ENCODE results near the gene SDCCAG8. TPM values are rescaled to one million over a fixed set of nuclear protein-coding genes. Genes with fewer than 3 reads are reported as not detected.
A peak's percentile ranks its signal among the peaks of the same experiment; 100 is the strongest.

SDCCAG8 gene
- total RNA-seq, 1 donor from 2014 or later: 41.2 TPM

- TF ChIP-seq CTCF (IDR thresholded peaks at IDR 0.05): no peak
- ChIA-PET POLR2A (no interaction called here), CTCF (no interaction called here)
- ATAC-seq (ENCODE audit: low read depth) (no peak), DNase-seq (no peak)
- H3K36me3 Mint-ChIP-seq (ENCODE audit: low read depth): peaks cover 20% of the 10 kb centered on the region
- intact Hi-C loops (cut with micrococcal nuclease): no loop called here
- no peaks in the 10 kb centered on the region for H3K27me3 Mint-ChIP-seq
- H3K4me1 Mint-ChIP-seq: peaks cover 51% of the 10 kb centered on the region
- no peak overlapping the region for H3K27ac Mint-ChIP-seq
- H3K4me3 Mint-ChIP-seq: no peak overlapping the region
- H3K9me3 Mint-ChIP-seq: no peaks in the 10 kb centered on the region
Measured at GRCh38 chr1:243510928-243511327, 255.1 kb downstream of the SDCCAG8 start.

- ChIA-PET CTCF (no interaction called here), POLR2A (no interaction called here)
- ATAC-seq (ENCODE audit: low read depth) (no peak), DNase-seq (no peak)
- intact Hi-C loops (cut with micrococcal nuclease): no loop called here
- H3K27me3 Mint-ChIP-seq: no peaks in the 10 kb centered on the region
- H3K4me3 Mint-ChIP-seq: no peak overlapping the region
- H3K9me3 Mint-ChIP-seq: peaks cover 4% of the 10 kb centered on the region
- no peak for TF ChIP-seq CTCF (IDR thresholded peaks at IDR 0.05)
- peaks cover 32% of the 10 kb centered on the region for H3K36me3 Mint-ChIP-seq (ENCODE audit: low read depth)
- H3K4me1 Mint-ChIP-seq: peaks cover 21% of the 10 kb centered on the region
- no peak overlapping the region for H3K27ac Mint-ChIP-seq
Measured at GRCh38 chr1:243513726-243514491, 258.1 kb downstream of the SDCCAG8 start.

GRCh38 chr1:243514927-243515326 is 259.1 kb downstream of the SDCCAG8 start:
- DNase-seq (no peak), ATAC-seq (ENCODE audit: low read depth) (no peak)
- intact Hi-C loops (cut with micrococcal nuclease): no loop called here
- Mint-ChIP-seq H3K4me3 (no peak overlapping the region), H3K27me3 (no peaks in the 10 kb centered on the region), H3K4me1 (peaks cover 14% of the 10 kb centered on the region), H3K27ac (peak overlapping the region; percentile 12), H3K9me3 (peaks cover 4% of the 10 kb centered on the region), H3K36me3 (ENCODE audit: low read depth) (peaks cover 32% of the 10 kb centered on the region)
- TF ChIP-seq CTCF (IDR thresholded peaks at IDR 0.05): no peak
- ChIA-PET CTCF (no interaction called here), POLR2A (no interaction called here)

GRCh38 chr1:243520831-243521230 is 265.0 kb downstream of the SDCCAG8 start:
- intact Hi-C loops (cut with micrococcal nuclease): no loop called here

GRCh38 chr1:243523766-243524165 is 267.9 kb downstream of the SDCCAG8 start:
- intact Hi-C loops (cut with micrococcal nuclease): no loop called here
- TF ChIP-seq CTCF (IDR thresholded peaks at IDR 0.05): no peak
- Mint-ChIP-seq H3K4me3 (no peak overlapping the region), H3K4me1 (no peaks in the 10 kb centered on the region), H3K27ac (no peak overlapping the region), H3K36me3 (ENCODE audit: low read depth) (peaks cover 9% of the 10 kb centered on the region), H3K9me3 (peaks cover 5% of the 10 kb centered on the region), H3K27me3 (no peaks in the 10 kb centered on the region)
- ATAC-seq (ENCODE audit: low read depth) (no peak), DNase-seq (no peak)
- CTCF ChIA-PET: no interaction called here
- POLR2A ChIA-PET: no interaction called here

More at GRCh38 chr1:243520831-243521230, 265.0 kb downstream of the SDCCAG8 start:
- peaks cover 20% of the 10 kb centered on the region for H3K36me3 Mint-ChIP-seq (ENCODE audit: low read depth)
- CTCF ChIA-PET: no interaction called here
- DNase-seq: no peak
- ATAC-seq (ENCODE audit: low read depth): no peak
- H3K27ac Mint-ChIP-seq: no peak overlapping the region
- no peaks in the 10 kb centered on the region for H3K27me3 Mint-ChIP-seq
- no peaks in the 10 kb centered on the region for H3K4me1 Mint-ChIP-seq
- no peak for TF ChIP-seq CTCF (IDR thresholded peaks at IDR 0.05)
- H3K9me3 Mint-ChIP-seq: peaks cover 4% of the 10 kb centered on the region
- POLR2A ChIA-PET: no interaction called here
- no peak overlapping the region for H3K4me3 Mint-ChIP-seq

Measured in activated B cell treated with CpG ODN at 0.5 μM for 24 hours (primary cell).